ENCODE data around the gene DNAH11.

- TF ChIP-seq CTCF (IDR thresholded peaks at IDR 0.05): no peak
- no peak for TF ChIP-seq POLR2AphosphoS5 (IDR thresholded peaks at IDR 0.05; ENCODE audit: low read depth, low read length)
Observed at GRCh38 chr7:21624320-21624719, 81.5 kb downstream of the DNAH11 start.

All from Panc1 (cell line).